T-helper 2 cell treated with Interferon-gamma antibody and Interleukin-4, amounts not matched to agents 5 μg/mL and 100 μg/mL, for 36 hours (primary cell): Measurements from ENCODE around the gene SLC25A12.
A peak's percentile ranks its signal among the peaks of the same experiment; 100 is the strongest.
"Not testable (repeated sequence)": the region's sequence is repeated elsewhere in the genome, so short reads cannot be mapped to it uniquely, and the experiment has no call there.

Source experiments
- DNase-seq: peaks from one replicate; pipeline ENCODE4 v3.0.0; 2021; ENCODE audit warnings: low spot score
- H3K27ac Mint-ChIP-seq: one replicate; pipeline ENCODE4 v1.8.0; 2021; ENCODE audit warnings: mild to moderate bottlenecking, mixed read lengths
- H3K27me3 Mint-ChIP-seq: one replicate; pipeline ENCODE4 v1.8.0; 2021; ENCODE audit warnings: low read depth, mixed read lengths
- H3K36me3 Mint-ChIP-seq: one replicate; pipeline ENCODE4 v1.8.0; 2021; ENCODE audit warnings: low read depth, mixed read lengths
- H3K4me1 Mint-ChIP-seq: one replicate; pipeline ENCODE4 v1.8.0; 2021; ENCODE audit warnings: low read depth, mixed read lengths
- H3K4me3 Mint-ChIP-seq: one replicate; pipeline ENCODE4 v1.8.0; 2022; ENCODE audit warnings: mild to moderate bottlenecking, moderate library complexity, mixed read lengths
- H3K9me3 Mint-ChIP-seq: one replicate; pipeline ENCODE4 v1.8.0; 2021; ENCODE audit warnings: mixed read lengths

Gene SLC25A12

GRCh38 chr2:171909266-171909665, 15.2 kb upstream of the SLC25A12 start:
- H3K36me3 Mint-ChIP-seq: no peaks in the 10 kb centered on the region
- no peak for DNase-seq
- peaks cover 2% of the 10 kb centered on the region for H3K4me1 Mint-ChIP-seq
- peaks cover 8% of the 10 kb centered on the region for H3K27me3 Mint-ChIP-seq
- no peaks in the 10 kb centered on the region for H3K9me3 Mint-ChIP-seq
- no peak overlapping the region for H3K27ac Mint-ChIP-seq
- no peak overlapping the region for H3K4me3 Mint-ChIP-seq

GRCh38 chr2:171908235-171908634, 14.2 kb upstream of the SLC25A12 start:
- no peaks in the 10 kb centered on the region for H3K9me3 Mint-ChIP-seq
- H3K4me1 Mint-ChIP-seq: peaks cover 2% of the 10 kb centered on the region
- H3K27me3 Mint-ChIP-seq: peaks cover 17% of the 10 kb centered on the region
- no peak for DNase-seq
- H3K27ac Mint-ChIP-seq: no peak overlapping the region
- H3K36me3 Mint-ChIP-seq: no peaks in the 10 kb centered on the region
- H3K4me3 Mint-ChIP-seq: no peak overlapping the region

GRCh38 chr2:171902840-171903420, 8.9 kb upstream of the SLC25A12 start:
- Mint-ChIP-seq H3K36me3 (no peaks in the 10 kb centered on the region), H3K4me1 (no peaks in the 10 kb centered on the region), H3K9me3 (no peaks in the 10 kb centered on the region), H3K27ac (no peak overlapping the region), H3K27me3 (peaks cover 23% of the 10 kb centered on the region), H3K4me3 (no peak overlapping the region)
- no peak for DNase-seq

GRCh38 chr2:171899623-171900282, 5.7 kb upstream of the SLC25A12 start:
- not testable (repeated sequence) for H3K27ac Mint-ChIP-seq, H3K9me3 Mint-ChIP-seq, H3K36me3 Mint-ChIP-seq, DNase-seq, H3K4me3 Mint-ChIP-seq, H3K4me1 Mint-ChIP-seq
- peaks cover 19% of the 10 kb centered on the region for H3K27me3 Mint-ChIP-seq

GRCh38 chr2:171895786-171896185, 1.7 kb upstream of the SLC25A12 start:
- no peak for DNase-seq
- H3K9me3 Mint-ChIP-seq: peaks cover 5% of the 10 kb centered on the region
- peaks cover 14% of the 10 kb centered on the region for H3K36me3 Mint-ChIP-seq
- peaks cover 27% of the 10 kb centered on the region for H3K4me1 Mint-ChIP-seq
- no peaks in the 10 kb centered on the region for H3K27me3 Mint-ChIP-seq
- no peak overlapping the region for H3K27ac Mint-ChIP-seq
- no peak overlapping the region for H3K4me3 Mint-ChIP-seq

- Mint-ChIP-seq H3K36me3 (peaks cover 20% of the 10 kb centered on the region), H3K9me3 (peaks cover 5% of the 10 kb centered on the region), H3K27me3 (no peaks in the 10 kb centered on the region), H3K4me3 (peak overlapping the region; percentile 95), H3K4me1 (peaks cover 29% of the 10 kb centered on the region), H3K27ac (peak overlapping the region; percentile 71)
- no peak for DNase-seq
Measured at GRCh38 chr2:171894612-171894947, 536 bp upstream of the SLC25A12 start.

- Mint-ChIP-seq H3K9me3 (peaks cover 5% of the 10 kb centered on the region), H3K4me1 (peaks cover 34% of the 10 kb centered on the region), H3K27me3 (no peaks in the 10 kb centered on the region), H3K27ac (peak overlapping the region; percentile 90), H3K36me3 (peaks cover 27% of the 10 kb centered on the region), H3K4me3 (peak overlapping the region; percentile 95)
- no peak for DNase-seq
Measured at GRCh38 chr2:171893196-171893823, 734 bp downstream of the SLC25A12 start.

- Mint-ChIP-seq H3K27ac (no peak overlapping the region), H3K4me1 (peaks cover 39% of the 10 kb centered on the region), H3K4me3 (no peak overlapping the region), H3K9me3 (no peaks in the 10 kb centered on the region), H3K27me3 (no peaks in the 10 kb centered on the region), H3K36me3 (peaks cover 35% of the 10 kb centered on the region)
- no peak for DNase-seq
Measured at GRCh38 chr2:171889808-171890207, 4.2 kb downstream of the SLC25A12 start.

GRCh38 chr2:171889333-171889732, 4.7 kb downstream of the SLC25A12 start:
- Mint-ChIP-seq H3K36me3 (peaks cover 35% of the 10 kb centered on the region), H3K27me3 (no peaks in the 10 kb centered on the region), H3K4me1 (peaks cover 34% of the 10 kb centered on the region), H3K27ac (no peak overlapping the region), H3K4me3 (no peak overlapping the region), H3K9me3 (no peaks in the 10 kb centered on the region)
- no peak for DNase-seq

GRCh38 chr2:171883275-171883893, 10.7 kb downstream of the SLC25A12 start:
- Mint-ChIP-seq H3K27me3 (no peaks in the 10 kb centered on the region), H3K36me3 (peaks cover 15% of the 10 kb centered on the region), H3K9me3 (no peaks in the 10 kb centered on the region), H3K27ac (peak overlapping the region; percentile 6), H3K4me3 (no peak overlapping the region), H3K4me1 (peaks cover 36% of the 10 kb centered on the region)
- DNase-seq: no peak

GRCh38 chr2:171882089-171882769, 11.8 kb downstream of the SLC25A12 start:
- H3K4me3 Mint-ChIP-seq: peak overlapping the region; percentile 18
- peaks cover 32% of the 10 kb centered on the region for H3K4me1 Mint-ChIP-seq
- H3K9me3 Mint-ChIP-seq: no peaks in the 10 kb centered on the region
- no peak for DNase-seq
- H3K27me3 Mint-ChIP-seq: no peaks in the 10 kb centered on the region
- H3K27ac Mint-ChIP-seq: peak overlapping the region; percentile 3
- H3K36me3 Mint-ChIP-seq: peaks cover 9% of the 10 kb centered on the region

GRCh38 chr2:171880774-171881173, 13.3 kb downstream of the SLC25A12 start:
- H3K4me1 Mint-ChIP-seq: peaks cover 36% of the 10 kb centered on the region
- H3K9me3 Mint-ChIP-seq: no peaks in the 10 kb centered on the region
- H3K27me3 Mint-ChIP-seq: no peaks in the 10 kb centered on the region
- no peak overlapping the region for H3K27ac Mint-ChIP-seq
- H3K4me3 Mint-ChIP-seq: no peak overlapping the region
- DNase-seq: no peak
- H3K36me3 Mint-ChIP-seq: peaks cover 10% of the 10 kb centered on the region

GRCh38 chr2:171879865-171880264, 14.2 kb downstream of the SLC25A12 start:
- Mint-ChIP-seq H3K4me3 (no peak overlapping the region), H3K27ac (no peak overlapping the region), H3K4me1 (peaks cover 38% of the 10 kb centered on the region), H3K36me3 (peaks cover 15% of the 10 kb centered on the region), H3K9me3 (peaks cover 6% of the 10 kb centered on the region), H3K27me3 (no peaks in the 10 kb centered on the region)
- no peak for DNase-seq

- H3K4me1 Mint-ChIP-seq: peaks cover 36% of the 10 kb centered on the region
- H3K4me3 Mint-ChIP-seq: no peak overlapping the region
- no peak overlapping the region for H3K27ac Mint-ChIP-seq
- DNase-seq: peak; percentile 24
- no peaks in the 10 kb centered on the region for H3K27me3 Mint-ChIP-seq
- H3K9me3 Mint-ChIP-seq: peaks cover 6% of the 10 kb centered on the region
- peaks cover 21% of the 10 kb centered on the region for H3K36me3 Mint-ChIP-seq
Measured at GRCh38 chr2:171878481-171878993, 15.5 kb downstream of the SLC25A12 start.
